ENCODE measurements around the gene NLRP9. TPM values are rescaled to one million over a fixed set of nuclear protein-coding genes. Genes with fewer than 3 reads are reported as not detected.

NLRP9 gene
- total RNA-seq, 1 experiment from 2014 or later: not detected

DNA sequence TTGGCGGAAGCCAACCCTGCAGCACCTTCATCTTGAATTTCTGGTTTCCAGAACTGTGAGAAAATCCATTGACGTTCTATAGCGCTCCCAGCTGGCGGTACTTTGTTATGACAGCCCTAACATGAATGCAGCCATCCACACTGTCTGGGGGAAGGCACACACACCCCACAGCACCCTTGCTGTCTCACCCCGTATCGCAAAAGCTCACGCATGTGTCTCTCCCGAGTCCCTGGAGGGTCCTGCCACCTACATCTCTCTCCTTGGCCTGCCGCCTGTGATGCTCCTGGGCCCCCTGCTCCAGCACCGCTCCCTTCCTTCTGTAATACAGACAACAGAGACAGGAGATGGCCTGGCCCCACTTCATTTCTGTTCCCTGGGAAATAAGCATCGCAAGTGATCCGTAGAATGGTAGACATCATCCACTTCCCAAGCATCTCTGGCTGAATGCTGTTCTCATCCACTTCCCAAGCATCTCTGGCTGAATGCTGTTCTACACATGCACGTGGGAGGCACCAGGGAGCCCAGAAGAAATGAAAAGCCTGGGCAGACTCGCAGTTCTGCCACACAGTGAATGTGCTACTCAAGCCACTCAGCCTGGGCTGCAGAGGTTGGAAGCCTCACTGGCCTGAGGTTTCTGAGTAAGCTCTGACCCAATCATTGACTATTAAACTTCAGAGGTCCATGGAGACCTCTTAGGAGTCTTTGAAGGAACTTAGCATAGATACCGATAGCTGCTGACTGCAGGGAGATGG lies 33.5 kb downstream of the NLRP9 start:
- no peak for DNase-seq (ENCODE audit: low read depth)

DNA sequence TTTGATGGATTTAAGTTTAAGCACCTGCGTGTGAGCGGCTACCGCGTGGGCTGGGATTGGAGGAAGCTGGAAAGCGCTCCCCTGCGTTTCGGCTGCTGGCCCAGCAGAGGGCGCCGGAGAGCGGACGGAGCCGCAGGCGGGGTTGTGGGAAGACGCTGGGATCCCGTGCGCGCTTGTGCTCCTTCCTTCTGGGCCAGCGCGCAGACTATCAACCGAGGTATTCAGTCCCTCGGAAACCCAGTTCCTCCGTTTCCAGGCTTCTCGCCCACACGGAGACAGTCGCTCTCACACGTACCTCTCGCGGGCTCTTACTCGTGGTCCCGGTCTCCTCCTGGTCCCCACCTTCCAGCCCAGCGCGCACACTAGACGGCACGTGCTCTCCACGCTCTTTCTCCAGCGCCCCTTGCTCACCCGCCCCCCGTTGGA lies 34.4 kb downstream of the NLRP9 start:
- no peak for DNase-seq (ENCODE audit: low read depth)

DNA sequence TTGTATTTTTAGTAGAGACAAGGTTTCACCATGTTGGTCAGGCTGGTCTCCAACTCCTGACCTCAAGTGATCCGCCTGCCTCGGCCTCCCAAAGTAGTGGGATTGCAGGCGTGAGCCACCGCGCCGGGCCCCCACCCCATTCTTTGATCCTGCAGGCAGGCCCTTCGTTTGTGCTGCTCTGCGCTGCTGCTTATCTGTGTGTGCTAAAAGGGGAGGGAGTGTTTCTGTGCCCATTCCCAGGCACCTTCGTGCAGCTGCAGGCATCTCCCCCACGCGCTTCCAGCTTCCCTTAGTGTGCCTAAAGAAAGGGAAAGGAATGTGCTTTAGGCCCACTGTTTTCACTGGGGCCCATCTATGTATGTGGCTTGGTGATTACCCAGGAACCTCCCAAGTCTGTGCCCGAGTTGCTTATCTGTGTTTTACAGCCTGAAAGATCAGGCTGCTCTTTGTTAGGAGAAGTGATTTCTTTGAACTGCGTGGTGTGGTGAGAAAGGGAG lies 36.0 kb downstream of the NLRP9 start:
- no peak for DNase-seq (ENCODE audit: low read depth)

DNA sequence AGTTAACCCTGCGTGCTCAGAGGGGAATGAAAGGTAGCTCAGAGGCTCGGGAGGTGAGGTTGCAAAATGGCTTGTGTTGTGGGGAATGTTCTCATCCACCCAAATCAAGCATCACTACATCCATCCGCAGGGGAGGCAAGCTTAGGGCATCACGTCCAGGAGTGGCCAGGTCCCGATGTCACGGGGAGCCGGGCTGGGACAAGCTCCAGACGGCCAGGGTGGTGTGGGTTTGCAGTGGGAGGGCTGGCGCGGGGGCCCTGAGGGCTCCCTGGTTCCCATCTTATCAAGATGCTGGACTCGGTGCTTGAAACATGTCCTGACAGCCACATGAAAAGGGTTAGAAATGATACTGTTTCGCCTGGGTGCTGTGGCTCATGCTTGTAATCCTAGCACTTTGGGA lies 37.4 kb downstream of the NLRP9 start:
- DNase-seq (ENCODE audit: low read depth): no peak

DNA sequence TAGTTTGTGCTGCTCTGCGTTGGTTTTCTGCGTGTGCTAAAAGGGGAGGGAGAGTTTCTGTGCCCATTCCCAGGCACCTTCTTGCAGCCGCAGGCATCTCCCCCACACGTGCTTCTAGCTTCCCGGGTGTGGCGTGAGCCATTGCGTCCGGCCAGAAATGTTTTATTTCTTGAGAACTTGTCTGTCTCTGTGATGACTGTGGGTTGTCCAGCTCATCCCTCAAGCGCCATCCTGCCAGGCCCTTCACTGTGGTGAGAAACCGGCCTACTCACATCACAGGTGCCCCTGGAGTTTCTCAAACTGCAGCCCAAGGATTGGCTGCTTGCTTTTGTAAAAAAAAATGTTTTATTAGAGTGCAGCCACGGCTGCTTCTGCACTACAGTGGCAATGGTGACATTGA lies 39.0 kb downstream of the NLRP9 start:
- DNase-seq (ENCODE audit: low read depth): no peak

DNA sequence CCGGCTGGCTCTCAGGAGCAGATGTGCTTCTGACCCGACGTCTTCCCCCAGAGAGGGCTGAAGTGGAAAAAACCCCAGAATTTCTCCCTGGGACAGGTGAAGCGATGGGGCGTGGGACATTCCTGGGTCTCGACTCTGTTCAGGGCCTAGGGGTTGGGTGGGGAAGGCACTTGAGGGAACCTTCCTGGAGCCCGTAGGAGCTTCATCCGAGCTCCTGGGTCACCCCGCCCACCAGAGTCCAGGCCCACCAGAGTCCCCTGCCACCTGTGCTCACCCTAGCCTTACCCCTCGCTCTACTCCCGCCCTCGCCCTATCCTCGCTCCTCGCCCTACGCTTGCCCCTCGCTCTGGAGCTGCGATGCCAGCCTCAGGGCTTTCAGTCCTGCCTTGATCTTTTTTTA lies 39.9 kb downstream of the NLRP9 start:
- DNase-seq (ENCODE audit: low read depth): no peak

DNA sequence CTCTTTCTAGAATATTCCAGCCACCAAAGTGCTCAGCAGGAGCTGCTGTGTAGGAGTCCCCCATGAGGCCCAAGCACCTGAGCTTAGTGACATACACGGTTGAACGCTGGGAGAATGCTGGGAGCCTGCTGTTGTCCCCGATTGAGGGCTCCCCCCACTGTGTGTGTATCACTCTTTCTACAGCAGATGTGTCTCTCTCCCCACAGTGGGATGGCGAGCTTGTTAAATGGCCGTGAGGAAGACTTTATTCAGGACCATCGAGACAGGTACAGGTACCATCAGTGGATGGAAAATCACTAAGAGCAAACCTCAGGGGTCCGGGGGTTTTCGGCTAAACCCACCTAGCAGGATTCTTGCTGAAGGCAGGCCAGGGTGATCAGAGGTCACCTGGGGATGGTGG lies 40.5 kb downstream of the NLRP9 start:
- no peak for DNase-seq (ENCODE audit: low read depth)

DNA sequence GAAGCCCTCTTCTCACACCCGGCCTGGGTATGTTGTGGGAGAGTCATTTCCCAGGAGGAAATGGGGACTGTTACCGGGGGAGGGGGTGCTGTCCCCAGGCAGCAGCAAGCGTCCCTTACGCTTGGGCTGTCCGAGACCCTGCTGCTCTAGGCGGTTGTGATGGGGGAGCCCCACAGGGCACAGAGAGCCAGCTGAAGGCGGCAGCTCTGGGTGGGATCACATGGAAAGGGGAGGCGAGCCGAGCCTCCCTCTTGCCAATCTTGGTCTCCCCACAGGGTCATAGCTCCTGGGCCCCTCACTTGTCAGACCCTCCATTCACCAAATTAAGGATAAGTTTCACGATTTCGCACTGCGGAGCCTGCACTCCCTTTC lies 41.1 kb downstream of the NLRP9 start:
- no peak for DNase-seq (ENCODE audit: low read depth)

DNA sequence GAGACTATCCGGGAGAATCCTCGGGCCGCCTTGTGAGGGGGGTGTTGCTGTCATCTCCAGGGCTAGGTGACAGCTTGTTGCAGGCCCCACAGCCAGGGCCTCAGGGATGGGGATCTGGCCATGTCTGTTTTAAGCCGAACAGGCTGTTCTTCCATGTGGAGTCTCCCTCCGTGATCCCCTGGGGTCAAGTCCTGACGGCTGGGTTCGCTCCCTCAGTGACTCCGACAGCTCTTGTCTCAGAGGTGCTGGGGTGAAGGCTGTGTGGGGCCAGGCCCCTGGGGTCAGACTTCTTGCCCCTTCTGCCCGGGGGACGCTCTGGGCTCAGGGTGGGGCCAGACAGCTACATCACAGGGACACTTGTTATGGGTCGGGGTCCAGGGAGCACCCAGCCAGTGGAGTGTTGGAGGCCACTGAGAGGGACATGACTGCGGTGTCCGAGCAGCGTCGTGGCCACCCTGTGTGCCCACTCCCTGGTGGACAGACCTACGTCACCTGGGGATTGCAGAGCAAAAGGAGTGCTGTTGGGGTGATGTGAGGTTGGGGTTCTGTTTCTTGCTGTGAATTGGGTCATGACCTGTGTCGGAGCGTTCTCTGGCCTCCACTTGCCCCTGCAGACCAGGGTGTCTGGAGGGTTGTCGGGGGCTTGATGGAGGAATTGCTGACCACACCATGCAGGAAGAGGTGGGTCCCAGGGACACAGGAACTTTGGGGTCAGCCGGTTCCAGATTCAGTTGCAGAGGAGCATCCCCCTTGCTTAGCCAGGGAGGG lies 41.7 kb downstream of the NLRP9 start:
- no peak for DNase-seq (ENCODE audit: low read depth)

DNA sequence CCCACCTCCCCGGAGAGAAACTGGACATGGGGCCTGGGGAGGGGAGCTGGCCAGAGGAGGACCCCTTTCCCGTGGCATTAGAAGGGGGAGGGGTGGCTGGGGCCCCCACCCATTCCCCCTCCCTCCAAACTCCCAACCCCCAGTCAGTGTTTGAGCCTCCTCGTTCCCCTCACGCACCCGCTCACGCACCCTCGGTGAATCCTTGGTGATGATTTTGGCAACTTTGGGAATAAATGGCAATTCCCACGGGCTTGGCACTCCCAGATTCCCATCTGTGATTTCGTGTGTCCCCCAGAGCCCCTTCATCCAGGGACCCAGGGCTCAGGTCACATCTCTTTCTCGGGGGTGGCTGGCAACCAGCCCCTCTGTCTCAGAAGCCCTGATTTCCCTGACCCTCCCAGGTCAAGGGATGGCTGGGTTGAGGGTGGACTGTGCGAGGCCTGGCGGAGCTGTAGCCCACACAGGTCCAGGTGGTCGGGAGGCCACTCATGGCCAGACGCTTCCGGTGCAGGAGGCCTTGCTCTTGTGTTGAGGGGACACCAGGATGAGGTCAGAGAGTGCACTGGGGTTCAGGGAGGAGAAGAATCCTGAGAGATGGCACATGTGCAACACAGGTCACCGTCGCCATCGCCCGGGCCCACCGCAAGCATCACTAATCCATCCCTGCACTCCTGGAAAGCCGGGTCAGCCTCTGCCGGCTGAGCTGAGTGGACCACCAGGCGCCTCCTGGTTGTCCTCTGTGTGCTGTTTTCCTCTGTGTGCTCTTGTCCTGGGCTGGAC lies 42.5 kb downstream of the NLRP9 start:
- no peak for DNase-seq (ENCODE audit: low read depth)

DNA sequence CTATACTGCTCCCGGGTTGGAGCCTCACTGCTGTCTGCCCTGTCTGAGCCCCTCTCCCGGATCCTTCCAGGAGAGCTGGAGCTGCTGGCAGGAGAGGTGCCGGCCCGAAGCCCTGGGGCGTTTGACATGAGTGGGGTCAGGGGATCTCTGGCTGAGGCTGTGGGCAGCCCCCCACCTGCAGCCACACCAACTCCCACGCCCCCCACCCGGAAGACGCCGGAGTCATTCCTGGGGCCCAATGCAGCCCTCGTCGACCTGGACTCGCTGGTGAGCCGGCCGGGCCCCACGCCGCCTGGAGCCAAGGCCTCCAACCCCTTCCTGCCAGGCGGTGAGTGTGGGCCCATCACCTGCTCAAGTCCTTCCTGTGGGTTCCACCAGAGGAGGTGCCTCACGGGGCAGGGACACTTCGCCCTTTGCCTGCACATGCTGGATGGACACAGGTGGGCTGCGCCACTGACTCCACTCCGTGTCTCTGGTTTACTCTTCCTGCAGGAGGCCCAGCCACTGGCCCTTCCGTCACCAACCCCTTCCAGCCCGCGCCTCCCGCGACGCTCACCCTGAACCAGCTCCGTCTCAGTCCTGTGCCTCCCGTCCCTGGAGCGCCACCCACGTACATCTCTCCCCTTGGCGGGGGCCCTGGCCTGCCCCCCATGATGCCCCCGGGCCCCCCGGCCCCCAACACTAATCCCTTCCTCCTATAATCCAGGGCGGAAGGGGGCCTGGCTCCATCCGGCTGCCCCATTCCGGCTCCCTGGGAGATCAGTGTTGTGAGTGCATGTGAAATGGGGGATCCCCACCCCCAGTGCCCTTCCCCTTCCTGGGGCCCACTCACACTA lies 43.3 kb downstream of the NLRP9 start:
- DNase-seq (ENCODE audit: low read depth): no peak

DNA sequence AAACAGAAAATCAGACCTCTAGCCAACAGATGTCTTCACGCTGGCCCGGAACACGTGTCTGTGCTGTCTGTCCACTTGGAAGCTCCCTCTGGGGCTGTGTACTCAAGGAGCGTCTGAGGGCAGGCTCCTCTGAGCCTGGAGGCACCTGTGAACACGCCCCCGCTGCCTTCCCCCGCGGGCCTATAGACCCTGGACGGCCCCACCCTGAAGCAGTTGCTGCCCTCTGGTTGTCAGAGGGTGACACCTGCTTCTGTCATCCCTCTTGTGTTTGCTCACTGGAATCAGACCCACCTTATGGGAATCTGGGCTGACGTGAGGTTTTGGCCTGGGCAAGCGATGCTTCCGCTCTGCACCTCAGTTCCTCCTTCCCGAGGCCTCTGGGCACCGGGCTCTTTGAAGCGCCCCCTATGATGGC lies 44.0 kb downstream of the NLRP9 start:
- DNase-seq (ENCODE audit: low read depth): no peak

DNA sequence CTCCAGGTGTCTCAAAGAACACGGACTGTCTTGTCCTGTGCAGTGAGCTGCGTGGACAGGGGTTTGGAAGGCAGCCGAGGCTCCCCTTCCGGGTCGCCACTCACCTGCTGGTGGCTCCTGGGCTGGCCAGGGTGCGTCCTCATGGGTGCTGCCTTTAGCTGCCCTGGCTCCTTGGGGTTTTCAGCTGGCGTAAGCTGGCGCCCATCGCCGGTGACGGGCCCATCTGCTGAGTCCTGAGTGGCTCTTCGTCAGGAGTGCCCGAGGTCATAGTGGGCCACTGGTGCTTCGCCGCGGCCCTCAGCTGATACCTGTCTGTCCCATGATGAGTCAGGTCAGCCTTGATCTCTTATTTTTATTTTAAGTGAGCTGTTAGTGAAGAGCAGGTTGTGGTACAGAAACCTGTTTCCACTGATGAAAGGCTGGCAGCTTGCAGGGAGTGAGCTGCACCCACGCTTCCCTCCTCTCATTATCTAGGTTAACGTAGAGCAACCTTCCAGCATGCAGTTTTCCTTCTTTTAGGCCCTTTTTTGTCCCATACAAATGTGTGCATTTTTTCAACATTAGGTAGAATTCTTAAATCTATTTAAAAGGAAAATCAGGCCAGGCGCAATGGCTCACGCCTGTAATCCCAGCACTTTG lies 44.7 kb downstream of the NLRP9 start:
- DNase-seq (ENCODE audit: low read depth): no peak

DNA sequence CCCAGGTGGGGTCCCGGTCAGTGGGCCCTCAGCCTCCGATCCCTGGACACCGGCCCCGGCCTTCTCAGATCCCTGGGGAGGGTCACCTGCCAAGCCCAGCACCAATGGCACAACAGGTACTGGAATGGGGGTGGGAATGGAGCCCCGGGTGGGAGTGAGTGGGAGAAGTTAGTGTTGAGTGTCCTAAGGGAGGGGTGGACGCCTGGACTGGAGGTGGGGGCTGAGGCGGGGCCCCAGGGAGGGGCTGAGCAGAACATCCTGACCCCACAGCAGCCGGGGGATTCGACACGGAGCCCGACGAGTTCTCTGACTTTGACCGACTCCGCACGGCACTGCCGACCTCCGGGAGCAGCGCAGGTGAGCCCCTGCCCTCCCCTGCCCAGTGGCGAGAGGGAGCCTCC lies 45.5 kb downstream of the NLRP9 start:
- DNase-seq (ENCODE audit: low read depth): no peak

DNA sequence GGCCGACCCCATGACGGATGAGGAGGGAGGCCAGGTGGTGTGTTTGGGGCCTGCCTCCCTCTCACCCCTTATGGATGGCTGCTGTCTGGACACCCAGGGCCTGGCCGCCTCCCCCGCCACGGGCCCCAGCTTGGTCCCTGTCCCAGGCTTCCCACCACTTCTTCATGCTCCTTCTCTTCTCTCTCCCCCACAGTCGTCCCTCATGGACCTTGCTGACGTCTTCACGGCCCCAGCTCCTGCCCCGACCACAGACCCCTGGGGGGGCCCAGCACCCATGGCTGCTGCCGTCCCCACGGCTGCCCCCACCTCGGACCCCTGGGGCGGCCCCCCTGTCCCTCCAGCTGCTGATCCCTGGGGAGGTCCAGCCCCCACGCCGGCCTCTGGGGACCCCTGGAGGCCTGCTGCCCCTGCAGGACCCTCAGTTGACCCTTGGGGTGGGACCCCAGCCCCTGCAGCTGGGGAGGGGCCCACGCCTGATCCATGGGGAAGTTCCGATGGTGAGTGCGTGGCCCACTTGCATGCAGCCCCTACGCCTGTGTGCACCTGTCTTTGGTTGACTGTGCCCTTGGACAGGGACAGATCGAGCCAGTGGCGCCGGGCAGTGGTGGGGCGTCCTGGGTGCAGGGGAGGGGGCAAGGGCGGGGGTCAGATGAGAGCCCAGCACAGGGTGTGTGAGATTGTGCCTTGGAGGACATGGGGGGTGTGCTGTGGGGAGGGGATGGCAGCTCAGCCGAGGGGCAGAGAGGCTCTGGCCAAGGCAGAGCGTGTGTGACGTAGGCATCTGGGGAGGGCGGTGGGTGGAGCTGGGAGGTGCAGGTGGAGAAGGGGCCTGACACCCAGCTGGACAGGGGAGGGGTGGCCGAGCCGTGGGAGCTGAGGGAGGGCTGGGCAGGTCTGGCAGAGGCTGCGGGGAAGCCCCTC lies 46.4 kb downstream of the NLRP9 start:
- DNase-seq (ENCODE audit: low read depth): no peak

DNA sequence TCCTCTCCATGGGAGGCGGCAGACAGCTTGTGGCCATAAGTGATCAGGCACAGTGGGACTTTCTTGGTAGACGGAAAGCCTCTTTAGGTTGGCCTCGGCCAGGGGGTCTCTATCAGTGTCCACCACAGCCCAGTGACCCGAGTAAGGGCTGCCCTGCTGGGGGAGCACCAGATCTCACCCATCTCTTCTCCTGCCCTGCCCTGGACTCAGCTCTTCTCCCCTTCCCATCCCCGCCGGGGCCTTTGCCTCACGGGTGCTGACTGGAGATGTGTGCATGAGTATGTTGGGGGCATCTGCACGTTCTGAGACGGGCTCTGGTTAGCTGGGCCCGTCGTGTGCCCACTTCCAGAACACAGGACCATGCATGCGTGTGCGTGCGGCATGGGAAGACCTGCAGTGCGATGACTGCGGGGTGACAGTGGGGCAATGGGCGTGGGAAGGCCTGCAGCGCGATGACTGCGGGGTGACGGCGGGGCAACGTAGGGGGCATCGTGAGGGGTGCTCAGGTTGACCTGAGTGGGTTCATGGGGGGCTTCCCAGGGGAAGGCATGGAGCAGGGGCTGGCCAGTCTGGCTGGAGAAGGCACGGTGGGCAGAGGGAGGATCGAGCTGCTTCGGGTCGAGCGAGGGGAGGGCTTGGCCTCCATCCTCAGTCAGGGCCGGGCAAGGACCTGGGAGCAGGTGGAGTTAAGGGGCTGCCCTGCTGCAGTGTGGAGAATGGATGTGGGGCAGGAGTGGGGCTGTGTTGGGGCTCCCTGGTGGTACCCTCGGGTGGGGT lies 47.2 kb downstream of the NLRP9 start:
- DNase-seq (ENCODE audit: low read depth): no peak

DNA sequence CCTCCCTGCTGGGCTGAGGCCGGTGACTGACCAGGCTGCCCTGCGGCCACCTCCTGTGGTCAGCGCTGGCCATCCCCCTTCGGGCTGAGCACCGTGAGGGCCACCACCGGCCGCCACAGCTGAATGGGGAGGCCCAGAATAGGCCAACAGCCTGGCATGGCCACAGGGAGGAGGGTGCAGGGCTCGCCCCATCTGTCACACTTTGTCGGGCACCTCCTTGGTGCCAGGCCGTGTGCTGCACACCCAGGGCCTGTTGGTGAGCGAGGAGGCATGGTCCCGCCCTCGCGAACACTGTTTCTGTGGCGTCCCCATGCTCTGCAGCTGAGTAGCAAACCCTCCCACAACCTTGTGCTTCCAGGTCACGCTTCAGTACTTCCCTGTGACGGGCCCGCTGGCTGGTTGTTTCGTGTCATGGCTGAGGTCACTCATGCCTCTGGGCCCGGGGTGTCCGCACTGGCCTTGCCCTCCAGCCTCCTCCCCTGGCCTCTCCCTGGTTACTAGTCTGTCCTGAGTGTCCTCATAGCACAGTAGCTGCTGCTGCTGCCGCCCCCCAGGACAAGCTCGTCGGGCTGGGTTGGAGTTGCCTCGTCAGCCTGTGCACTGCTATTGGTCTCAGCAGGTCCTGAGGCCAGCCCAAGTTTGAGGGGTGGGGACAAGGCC lies 48.0 kb downstream of the NLRP9 start:
- no peak for DNase-seq (ENCODE audit: low read depth)
